ENCODE measurements around the gene C19orf38.
"Not testable (repeated sequence)": the region's sequence is repeated elsewhere in the genome, so short reads cannot be mapped to it uniquely, and the experiment has no call there.

Gene C19orf38

GRCh38 chr19:10852098-10852800, 4.0 kb downstream of the C19orf38 start:
- no peak for DNase-seq

- DNase-seq, result no peak
These were observed 4.7 kb downstream of the C19orf38 start for GRCh38 chr19:10852941-10853340.

DNA sequence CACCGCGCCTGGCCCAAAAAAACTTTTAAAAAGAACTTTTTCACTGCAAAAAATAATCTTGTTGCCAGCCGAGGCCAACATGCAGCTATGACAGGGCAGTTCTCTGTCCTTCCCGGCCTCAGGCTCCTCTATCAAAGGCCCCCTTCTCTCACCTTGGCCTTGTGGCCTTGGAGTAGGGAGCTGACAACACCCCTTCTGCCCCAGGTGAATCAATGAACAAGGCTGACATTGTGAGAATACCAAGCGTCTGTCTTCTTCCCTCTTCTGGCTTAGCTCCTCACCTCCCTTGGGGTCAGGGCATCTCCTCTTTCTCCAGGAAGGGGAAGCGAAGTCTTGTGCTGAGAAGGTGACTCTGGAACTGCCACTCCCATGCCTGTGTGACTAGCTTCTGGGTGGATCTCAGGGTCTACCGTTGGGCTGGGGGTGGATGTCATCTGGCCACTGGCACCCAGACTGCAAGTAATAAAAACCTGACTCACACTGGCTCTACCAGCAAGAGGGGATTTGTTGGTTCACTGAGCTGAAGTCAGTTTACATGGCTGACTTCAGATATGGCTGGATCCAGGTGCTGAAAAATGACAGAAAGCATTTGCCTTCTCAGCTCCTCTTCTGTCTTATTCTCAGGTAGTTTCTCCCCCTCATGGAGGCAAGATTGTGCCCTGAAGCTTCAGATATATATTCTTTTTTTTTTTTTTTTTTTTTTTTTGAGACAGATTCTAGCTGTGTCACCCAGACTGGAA, 6.3 kb downstream of the C19orf38 start:
- DNase-seq, result no peak

GRCh38 chr19:10855879-10856522, 7.8 kb downstream of the C19orf38 start:
- no peak for DNase-seq

DNA sequence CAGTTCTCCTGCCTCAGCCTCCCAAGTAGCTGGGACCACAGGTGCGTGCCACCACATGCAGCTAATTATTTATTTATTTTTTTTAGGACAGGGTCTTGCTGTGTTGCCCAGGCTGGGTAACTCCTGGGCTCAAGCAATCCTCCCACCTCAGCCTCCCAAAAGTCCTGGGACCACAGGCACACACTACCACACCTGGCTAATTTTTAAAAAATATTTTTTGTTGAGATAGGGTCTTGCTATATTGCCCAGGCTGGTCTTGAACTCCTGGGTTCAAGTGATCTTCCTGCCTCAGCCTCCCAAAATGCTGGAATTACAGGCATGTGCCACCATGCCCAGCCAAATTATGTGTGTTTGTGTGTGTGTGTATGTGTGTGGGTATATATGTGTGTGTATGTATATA, 8.7 kb downstream of the C19orf38 start:
- not testable (repeated sequence) for DNase-seq

DNA sequence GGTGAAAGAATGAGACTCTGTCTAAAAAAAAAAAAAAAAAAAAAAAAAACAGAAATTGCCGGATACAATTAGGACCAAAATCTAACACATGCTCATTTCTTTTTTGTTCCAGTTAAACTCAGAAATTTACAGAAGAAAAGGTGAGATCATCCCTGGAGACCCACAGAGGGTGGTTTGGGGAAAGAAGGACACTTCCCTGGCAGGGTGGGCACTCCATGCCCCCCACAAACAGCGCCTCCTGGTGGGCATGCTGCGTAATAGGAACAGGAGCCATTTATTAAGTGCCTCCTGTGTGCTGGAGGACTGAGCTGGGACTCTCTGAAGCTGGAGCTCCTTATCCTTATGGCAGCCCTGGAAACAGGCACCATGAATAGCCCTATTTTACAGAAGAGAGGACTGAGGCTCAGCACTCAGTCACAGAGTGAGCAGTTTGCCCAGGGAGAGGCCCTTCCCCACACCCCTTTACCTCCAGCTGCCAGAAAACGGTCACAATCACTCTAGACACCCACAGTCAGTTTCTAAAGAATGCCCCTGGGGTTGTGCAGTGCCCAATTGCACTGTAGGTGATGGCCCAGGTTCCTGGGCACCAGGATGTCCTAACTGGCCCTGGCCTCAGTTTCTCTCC, 10.1 kb downstream of the C19orf38 start:
- DNase-seq, result no peak

- no peak for DNase-seq
These were observed 13.0 kb downstream of the C19orf38 start for GRCh38 chr19:10861103-10861651.

DNA sequence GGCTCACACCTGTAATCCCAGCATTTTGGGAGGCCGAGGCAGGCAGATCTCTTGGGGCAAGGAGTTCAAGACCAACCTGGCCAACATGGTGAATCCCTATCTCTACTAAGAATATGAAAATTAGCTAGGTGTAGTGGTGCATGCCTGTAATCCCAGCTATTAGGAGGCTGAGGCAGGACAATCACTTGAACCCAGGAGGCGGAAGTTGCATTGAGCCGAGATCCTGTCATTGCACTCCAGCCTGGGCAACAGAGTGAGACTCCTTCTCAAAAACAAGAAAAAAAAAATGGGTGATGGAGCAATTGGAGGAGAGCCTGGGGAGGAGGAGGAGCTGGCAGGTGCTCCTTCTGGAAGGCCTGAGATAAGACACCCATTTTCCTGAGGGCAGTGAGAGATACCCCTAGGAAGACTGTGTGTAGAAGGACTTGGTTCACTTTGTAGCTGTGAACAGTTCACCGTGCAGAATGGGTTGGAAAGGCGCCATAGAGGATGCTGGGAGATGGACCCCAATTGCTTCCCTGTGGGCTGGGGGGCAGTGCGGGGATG, 14.4 kb downstream of the C19orf38 start:
- no peak for DNase-seq

GRCh38 chr19:10863107-10863717, 15.0 kb downstream of the C19orf38 start:
- no peak for DNase-seq

DNA sequence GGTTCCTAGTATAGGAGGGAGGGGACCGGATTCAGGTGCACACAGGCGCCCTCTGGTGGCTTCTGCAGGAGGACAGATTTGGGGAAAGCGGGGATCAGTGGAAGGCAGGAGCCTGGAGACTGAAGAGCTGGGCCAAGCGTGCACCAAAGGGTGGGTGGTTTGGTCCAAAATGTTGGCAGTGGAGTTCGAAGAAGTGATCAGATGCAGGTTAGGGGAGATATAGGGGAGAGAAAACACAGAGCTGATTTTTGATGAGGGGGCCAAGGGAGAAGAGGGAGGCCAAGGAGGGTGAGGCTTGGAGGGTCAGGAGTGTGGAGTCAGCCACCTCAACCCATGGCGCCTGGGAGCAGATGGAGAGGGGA, 16.3 kb downstream of the C19orf38 start:
- DNase-seq, result peak; percentile 88

DNA sequence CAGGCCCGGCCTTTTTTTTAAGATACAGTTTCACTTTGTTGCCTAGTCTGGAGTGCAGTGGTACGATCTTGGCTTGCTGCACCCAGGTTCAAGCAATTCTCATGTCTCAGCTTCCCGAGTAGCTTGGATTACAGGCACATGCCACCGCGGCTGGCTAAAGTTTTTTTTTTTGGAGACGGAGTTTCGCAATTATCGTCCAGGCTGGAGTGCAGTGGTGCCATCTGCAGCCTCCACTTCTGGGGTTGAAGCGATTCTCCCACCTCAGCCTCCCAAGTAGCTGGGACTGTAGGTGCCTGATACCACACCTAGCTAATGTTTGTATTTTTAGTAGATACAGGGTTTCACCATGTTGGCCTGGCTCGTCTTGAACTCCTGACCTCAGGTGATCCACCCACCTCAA, 18.3 kb downstream of the C19orf38 start:
- no peak for DNase-seq

GRCh38 chr19:10868872-10869547, 20.8 kb downstream of the C19orf38 start:
- DNase-seq, result no peak

- DNase-seq, result not testable (repeated sequence)
These were observed 21.7 kb downstream of the C19orf38 start for GRCh38 chr19:10869872-10870311.

- no peak for DNase-seq
These were observed 22.3 kb downstream of the C19orf38 start for GRCh38 chr19:10870501-10870954.

GRCh38 chr19:10870955-10871603, 22.9 kb downstream of the C19orf38 start, which contains the start of gene CARM1:
Gene CARM1, plus strand, starts transcription at chr19:10871553. Its CDS starts 150 bp downstream, at chr19:10871703.
- peak; percentile 100 for DNase-seq

DNA sequence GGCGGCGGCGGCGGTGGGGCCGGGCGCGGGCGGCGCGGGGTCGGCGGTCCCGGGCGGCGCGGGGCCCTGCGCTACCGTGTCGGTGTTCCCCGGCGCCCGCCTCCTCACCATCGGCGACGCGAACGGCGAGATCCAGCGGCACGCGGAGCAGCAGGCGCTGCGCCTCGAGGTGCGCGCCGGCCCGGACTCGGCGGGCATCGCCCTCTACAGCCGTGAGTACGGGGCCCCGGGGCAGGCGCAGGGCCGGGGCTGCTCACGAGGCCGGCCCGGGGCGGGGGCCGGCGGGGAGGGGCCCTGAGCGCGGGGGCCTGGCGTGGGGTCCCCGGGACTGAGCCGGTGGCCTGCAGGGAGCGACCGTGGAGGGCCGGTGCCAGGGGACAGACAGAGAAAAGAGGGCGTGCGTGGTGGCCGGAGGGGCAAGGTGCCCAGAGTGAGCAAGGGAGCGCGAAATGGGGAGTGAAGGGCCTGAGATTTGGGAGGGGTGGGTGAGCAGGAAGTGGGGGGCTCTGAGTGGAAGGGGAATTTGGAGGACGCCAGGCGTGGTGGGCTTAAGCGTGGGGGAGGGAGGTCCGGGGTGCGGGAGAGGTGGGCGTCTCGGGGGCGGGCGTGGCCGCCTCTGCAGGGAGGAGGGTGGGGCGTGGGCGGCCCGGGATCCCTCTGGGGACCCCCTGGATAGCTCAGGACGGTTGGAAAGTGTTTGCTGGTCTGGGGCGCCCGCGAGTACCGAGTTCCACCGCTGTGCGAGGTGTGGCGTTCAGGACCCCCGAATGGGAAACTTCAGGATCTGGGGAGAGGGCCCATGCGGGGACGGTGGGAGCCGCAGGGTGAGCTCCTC, 23.7 kb downstream of the C19orf38 start:
- peak; percentile 72 for DNase-seq

GRCh38 chr19:10872546-10873107, 24.4 kb downstream of the C19orf38 start:
- DNase-seq, result no peak

GRCh38 chr19:10874024-10874423, 25.8 kb downstream of the C19orf38 start:
- DNase-seq, result no peak

DNA sequence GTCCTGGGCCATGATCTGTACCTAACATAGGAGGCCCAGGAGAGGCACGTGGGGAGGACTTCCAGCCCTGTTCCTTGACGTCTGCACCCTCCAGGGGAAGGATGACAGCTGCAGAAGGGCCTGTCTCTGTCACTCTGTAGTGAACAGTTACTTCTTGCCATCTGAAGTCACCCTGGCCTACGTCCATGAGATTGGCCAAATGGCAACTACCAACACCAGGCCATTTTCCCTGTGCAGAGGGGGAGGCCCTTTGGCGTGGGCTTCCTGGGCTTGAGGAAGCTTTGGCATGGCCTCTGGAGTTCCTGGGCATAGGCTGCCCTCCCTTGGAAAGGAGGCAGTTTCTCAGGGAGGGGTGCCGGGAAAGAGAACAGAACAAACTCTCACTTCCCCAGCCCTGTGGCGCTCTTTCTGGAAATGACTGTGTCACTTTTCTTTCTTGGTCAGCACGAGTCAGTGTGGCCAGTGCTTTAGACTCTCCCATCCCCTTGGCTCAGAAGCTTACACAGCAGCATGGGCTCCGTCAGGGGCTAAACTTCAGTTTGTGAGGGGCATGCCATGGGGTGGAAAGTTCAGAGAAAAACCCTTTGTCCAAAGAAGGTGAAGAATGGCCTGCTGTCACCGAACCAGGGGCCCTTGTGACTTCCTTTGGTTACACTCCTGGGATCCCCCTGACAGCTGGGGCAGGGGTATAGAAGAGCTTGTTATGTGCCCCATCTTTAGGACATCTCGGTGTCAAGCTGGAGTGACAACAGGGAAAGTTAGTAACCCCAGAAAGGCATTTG, 28.4 kb downstream of the C19orf38 start:
- no peak for DNase-seq
